ENCODE measurements around the gene CHPF.

The CHPF gene

DNA sequence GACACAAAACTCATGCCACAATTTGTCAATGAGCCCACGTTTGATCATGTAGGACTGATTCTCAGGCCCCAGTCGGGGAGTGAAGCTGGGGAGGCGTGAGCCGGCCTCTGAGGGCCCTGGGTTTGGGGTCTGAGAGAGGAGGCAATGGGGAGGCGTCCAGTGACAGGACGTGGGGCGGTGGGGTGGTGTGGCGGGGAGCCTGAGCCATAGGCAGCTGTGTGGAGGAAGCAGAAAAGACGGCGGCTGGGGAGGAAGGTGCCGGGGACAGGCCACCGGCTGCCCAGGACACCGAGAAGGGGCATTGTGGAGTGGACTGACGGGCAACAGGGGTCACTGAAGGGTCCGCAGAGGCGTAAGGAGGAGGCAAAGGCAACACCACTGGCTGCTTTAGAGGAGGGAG is 7.2 kb downstream of the CHPF start:
- ChIA-PET POLR2A (ENCODE audit: low non-redundant PET) (no interaction called here), CTCF (no interaction called here)
- H3K27ac ChIP-seq = no peak overlapping the region
- DNase-seq (ENCODE audit: low spot score) = no peak
- TF ChIP-seq CTCF (conservative IDR thresholded peaks at IDR 0.05; ENCODE audit: low read depth) = no peak

DNA sequence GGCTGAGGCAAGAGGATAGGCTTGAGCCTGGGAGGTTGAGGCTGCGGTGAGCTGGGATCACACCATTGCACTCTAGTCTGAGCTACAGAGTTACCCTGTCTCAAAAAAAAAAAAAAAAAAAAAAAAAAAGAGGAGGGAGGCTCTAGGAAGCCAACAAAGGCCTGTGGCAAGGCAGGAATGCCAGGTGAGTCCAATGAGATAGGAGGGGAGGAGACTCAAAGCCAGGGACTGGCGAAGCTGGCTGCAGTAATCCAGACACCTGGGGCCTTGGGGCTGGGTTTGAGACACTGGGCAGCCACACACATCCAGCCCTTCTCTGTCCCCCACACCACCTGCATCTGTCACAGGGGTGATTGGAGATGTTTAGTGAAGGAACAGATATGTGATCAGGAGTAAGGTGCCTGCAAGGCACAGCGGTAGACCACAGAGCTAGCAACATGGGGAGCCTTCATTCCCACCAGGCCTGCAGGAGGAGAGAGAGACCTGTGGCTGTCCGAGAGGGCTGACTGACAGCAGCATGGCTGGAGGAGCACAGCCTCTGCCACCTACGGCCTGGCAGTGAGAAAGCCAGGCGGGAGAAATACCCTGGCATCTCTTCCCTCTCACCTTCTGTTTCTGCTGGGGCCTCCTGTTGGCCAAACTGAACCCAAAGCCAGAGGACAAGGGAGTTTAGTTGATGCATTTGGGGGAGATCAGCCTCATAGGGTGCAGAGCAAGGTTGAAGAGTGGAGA is 9.5 kb downstream of the CHPF start:
- H3K27ac ChIP-seq = no peak overlapping the region
- ChIA-PET POLR2A (ENCODE audit: low non-redundant PET) (no interaction called here), CTCF (interaction anchor here (0.6 kb wide), 1 partner anchor 110 kb away, joined by 3 read pairs; no protein-coding TSS in a partner anchor)
- peak; percentile 35 for DNase-seq (ENCODE audit: low spot score)
- TF ChIP-seq CTCF (conservative IDR thresholded peaks at IDR 0.05; ENCODE audit: low read depth) = no peak

DNA sequence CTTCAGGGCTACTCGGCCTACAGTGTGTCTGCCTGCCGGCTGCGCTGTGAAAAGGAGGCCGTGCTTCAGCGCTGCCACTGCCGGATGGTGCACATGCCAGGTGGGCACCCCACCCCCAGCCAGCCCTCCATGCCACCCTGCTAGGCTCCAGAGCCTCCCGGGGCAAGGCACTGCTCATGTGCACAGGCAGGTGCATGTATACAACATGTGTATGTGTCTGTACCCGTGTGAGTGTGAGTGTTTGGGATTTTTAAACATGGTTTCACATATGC is 11.3 kb downstream of the CHPF start:
- no peak for TF ChIP-seq CTCF (conservative IDR thresholded peaks at IDR 0.05; ENCODE audit: low read depth)
- DNase-seq (ENCODE audit: low spot score) = no peak
- no peak overlapping the region for H3K27ac ChIP-seq
- ChIA-PET POLR2A (ENCODE audit: low non-redundant PET) (no interaction called here), CTCF (interaction anchor here (6.4 kb wide), 1 partner anchor 130 kb away, joined by 96 read pairs; no protein-coding TSS in a partner anchor)

DNA sequence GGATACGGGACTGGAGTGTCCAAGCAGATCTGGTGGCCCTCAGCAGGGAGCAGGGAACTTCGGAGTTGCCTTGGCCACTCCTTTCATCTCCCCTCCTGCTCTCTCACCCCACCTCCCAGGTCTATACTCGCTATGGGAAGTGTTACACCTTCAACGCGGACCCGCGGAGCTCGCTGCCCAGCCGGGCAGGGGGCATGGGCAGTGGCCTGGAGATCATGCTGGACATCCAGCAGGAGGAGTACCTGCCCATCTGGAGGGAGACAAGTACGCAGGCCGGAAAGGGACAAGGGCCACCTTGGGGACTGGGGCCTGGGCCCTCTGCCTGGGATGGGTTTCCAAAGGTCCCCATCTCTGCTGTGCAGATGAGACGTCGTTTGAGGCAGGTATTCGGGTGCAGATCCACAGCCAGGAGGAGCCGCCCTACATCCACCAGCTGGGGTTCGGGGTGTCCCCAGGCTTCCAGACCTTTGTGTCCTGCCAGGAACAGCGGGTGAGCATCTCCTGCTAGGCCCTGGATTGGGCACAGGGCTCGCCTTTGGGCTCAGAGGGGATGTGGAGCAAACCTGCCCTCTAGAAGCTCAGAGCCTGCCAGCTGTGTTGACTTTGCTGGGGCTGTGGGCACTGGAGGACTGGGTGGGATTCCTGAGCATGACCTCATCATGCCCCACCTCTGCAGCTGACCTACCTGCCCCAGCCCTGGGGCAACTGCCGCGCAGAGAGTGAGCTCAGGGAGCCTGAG is 11.8 kb downstream of the CHPF start:
- ChIA-PET POLR2A (ENCODE audit: low non-redundant PET) (no interaction called here), CTCF (interaction anchor here (0.6 to 6.4 kb wide), 6 partner anchors 9 to 193 kb away, joined by 3 to 96 read pairs (median 14); partner anchors contain the start of gene CHPF)
- no peak for DNase-seq (ENCODE audit: low spot score)
- no peak overlapping the region for H3K27ac ChIP-seq
- TF ChIP-seq CTCF (conservative IDR thresholded peaks at IDR 0.05; ENCODE audit: low read depth) = no peak

- ChIA-PET CTCF (interaction anchor here (0.6 to 6.4 kb wide), 30 partner anchors 10 to 1344 kb away, joined by 3 to 96 read pairs (median 4); partner anchors contain the start of genes CHPF and SPEG), POLR2A (ENCODE audit: low non-redundant PET) (interaction anchor here (1.3 kb wide), 1 partner anchor 32 kb away, joined by 7 read pairs; the partner anchor contains the start of gene GMPPA)
- H3K27ac ChIP-seq = no peak overlapping the region
- DNase-seq (ENCODE audit: low spot score) = peak; percentile 85
- peak; percentile 93 for TF ChIP-seq CTCF (conservative IDR thresholded peaks at IDR 0.05; ENCODE audit: low read depth)
These were observed 13.3 kb downstream of the CHPF start for GRCh38 chr2:219530048-219530963.

- DNase-seq (ENCODE audit: low spot score) = no peak
- no peak for TF ChIP-seq CTCF (conservative IDR thresholded peaks at IDR 0.05; ENCODE audit: low read depth)
- CTCF ChIA-PET = interaction anchor here (1.2 to 6.4 kb wide), 3 partner anchors 14 to 125 kb away, joined by 5 to 96 read pairs (median 26); no protein-coding TSS in a partner anchor
- POLR2A ChIA-PET (ENCODE audit: low non-redundant PET) = no interaction called here
- H3K27ac ChIP-seq = no peak overlapping the region
These were observed 16.1 kb downstream of the CHPF start for GRCh38 chr2:219527472-219527871.

Measured in RWPE1 (cell line).